DMS114 treated with DMSO at 0.1 percent for 48 hours (cell line): ENCODE results near the gene ADAMTS17.

Experiments
- DNase-seq: peaks from one replicate; lab custom pipeline; 2025; ENCODE audit not compliant: unreplicated experiment; lab: John Stamatoyannopoulos, UW

The ADAMTS17 gene

GRCh38 chr15:100341750-100342560, at the start of gene ADAMTS17:
Gene ADAMTS17, minus strand, starts transcription at chr15:100341975. Its CDS starts 76 bp downstream, at chr15:100341899.
- DNase-seq = peak; percentile 97

GRCh38 chr15:100385300-100386050, 43.7 kb upstream of the ADAMTS17 start:
- no peak for DNase-seq

GRCh38 chr15:100384108-100384410, 42.3 kb upstream of the ADAMTS17 start:
- no peak for DNase-seq

GRCh38 chr15:100383302-100384107, 41.7 kb upstream of the ADAMTS17 start:
- DNase-seq = peak; percentile 63

- no peak for DNase-seq
Observed at GRCh38 chr15:100373942-100374341, 32.2 kb upstream of the ADAMTS17 start.

DNA sequence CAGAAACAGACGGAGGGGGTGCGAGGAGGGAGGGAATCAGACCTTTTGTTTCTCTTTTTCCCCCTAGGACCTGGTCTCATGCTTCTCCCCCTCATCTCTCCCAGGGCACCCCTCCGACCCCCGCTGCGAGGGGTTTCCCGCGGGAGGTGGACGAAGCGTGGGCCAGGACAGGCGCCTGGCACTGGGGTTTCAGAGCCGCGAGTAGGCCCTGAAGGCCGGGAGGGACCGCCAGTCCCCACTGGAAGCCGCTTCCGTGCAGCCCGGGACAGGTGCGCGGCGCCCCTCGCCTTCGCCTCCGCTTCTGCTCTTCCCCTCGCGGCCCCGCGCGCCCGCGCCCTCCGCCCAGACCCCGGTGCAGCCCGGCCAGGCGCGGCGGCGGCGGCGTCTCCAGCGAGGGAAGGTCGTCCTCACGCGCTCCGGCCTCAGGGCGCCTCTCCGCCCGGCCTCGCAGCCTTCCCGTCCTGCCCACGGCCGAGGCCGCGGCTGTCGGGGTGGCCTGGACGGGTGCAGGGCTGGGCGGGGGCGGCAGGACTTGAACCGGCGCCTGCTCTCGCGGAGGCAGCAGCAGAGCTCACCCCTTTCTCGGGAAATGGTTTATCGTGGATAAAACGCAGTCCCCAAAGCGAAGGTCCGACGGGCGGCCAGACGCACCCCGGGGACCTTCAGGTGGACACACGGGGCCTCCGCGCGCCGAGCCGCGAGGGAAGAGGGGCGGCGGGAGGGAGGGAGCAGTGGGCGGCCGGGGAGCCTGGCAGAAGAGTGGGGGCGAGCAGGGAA, 31.5 kb upstream of the ADAMTS17 start:
- DNase-seq = no peak

DNA sequence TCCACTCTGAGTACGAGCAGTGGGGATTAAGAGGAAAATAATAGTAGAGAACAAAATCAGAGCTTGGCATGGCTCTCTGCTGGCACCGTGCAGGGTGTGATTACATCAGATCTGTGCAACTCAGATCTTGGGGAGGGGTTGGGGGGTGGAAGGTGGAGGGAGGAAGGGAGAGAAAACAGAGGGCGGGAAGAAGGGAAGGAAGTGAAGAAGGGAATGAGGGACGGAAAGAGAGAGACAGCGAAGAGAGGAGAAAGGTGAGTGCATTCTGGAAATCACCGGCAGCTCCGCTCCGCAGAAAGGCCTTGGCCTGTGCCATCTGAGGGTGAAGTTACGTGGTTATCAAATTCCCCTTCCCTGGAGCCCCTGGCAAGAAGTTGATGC, 31.0 kb upstream of the ADAMTS17 start:
- no peak for DNase-seq

- DNase-seq = no peak
Observed at GRCh38 chr15:100355342-100355741, 13.6 kb upstream of the ADAMTS17 start.

DNA sequence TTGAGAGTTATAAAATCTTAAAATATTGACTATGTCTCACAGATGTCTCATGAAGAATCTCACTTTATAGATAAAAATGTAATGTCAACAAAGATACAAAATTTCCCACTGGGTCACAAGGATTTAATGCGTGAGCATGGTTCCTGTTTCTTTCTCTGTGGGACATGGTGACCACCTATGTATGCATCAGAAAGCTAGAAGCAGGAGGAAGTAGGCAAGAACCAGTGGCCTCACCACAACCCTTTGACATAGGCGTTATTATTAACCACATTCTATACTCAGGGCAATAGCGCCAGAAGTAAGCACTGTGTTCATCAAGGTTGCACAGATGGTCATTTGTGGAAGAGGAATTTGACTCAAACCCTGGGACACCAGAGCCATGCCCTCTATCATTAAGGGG, 11.7 kb upstream of the ADAMTS17 start:
- DNase-seq = no peak

DNA sequence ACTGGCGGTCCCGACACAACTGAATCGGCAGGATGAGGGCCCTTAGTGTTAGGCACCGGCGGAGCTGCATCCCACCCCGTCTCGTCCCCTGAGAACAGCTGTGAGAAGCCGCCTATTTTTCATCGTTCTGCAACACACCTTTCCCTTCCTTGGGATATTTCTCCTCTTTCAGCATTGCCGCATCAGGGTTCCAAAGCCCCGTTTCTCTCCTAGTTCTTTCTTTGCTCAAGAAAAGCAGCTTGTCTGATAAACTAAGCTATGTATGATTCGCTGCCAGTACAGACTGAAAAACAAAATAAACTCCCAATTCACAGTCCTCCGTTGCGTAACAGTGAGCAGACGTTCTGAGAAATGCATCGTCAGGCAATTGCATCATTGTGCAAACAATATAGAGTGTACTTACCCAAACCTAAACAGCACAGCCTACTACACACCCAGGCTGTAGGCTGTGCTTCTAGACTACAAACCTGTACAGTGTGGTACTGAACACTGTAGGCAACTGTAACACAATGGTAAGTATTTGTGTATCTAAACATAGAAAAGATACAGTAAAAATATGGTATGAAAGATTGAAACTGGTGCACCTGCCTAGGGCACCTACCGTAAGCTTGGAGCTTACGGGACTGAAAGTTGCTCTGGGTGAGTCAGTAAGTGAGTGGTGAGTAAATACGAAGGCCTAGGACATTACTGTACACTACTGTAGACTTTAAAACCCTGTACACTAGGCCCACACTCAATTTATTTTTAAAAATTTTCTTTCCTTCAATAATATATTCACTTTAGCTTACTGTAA, 8.9 kb upstream of the ADAMTS17 start:
- DNase-seq = no peak

DNA sequence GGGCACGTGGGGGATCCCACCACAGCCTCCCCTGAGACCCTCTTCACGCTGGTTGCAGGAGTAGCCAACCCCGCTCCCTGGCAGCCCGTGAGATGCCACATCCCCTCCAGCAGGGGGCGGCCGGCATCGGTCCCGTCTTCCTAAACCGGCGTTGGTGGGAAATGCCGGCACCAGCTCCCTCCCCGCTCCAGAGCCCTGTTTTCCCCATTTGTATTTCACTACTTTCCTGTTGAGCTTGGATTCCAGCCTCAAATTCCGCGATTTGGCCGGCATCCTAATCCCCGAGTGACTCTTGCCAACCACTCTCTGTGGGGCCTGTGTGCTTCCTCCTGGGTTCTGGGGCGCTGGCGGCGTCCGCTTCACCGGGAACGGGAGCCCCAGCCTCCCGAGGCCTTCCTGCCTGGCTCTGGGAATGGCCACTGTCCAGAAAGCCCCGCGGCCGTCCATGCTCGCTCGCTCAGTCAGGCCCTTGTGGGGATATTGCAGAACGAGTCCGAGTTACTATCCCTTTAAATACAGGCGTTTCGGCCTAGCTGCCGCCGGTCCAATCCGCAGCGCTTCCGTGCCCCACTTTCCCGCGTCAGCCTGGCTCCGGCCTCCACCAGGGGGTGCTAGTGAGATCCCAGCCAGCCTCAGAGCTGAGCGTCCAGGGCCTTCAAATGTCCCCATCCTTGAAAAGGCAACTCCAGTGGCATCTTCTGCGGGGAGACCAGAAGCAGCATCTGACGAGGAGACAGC, 8.1 kb upstream of the ADAMTS17 start:
- DNase-seq = peak; percentile 93

DNA sequence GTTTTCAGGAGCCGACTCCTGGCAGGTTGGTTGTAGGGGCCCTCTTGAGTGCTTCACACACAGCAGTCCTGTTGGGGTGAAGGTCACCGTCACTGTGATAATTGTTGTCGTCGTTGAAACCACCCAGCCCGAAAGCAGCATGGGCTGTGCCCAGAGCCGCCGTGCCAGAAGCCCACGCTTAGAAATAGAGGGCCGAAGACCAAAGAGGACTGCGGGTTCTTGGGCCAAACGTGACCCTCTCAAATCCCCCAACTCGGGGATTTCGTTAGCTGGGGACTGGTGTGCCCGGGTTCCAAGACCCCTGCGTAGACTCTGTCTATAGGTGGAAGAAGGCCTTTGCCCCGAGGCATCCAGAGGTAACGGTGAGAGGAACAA, 7.5 kb upstream of the ADAMTS17 start:
- DNase-seq = no peak

DNA sequence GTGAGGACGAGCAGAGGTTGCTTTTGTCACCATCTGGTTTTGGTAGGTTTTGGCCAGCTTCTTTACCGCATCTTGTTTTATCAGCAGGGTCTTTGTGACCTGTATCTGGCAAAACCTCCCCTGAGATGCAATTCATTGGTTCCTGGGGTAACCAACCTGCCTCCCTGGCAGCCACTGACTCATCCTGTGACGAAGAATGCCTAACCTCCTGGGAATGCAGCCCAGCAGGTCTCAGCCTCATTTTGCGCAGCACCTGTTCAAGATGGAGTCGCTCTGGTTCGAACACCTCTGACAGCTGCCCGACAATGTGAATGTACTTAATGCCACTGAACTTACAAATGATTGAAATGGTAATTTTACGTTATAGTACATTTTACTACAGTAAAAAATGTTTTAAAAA, 6.8 kb upstream of the ADAMTS17 start:
- DNase-seq = no peak

GRCh38 chr15:100346866-100347512, 5.2 kb upstream of the ADAMTS17 start:
- no peak for DNase-seq

- no peak for DNase-seq
Observed at GRCh38 chr15:100345438-100345837, 3.7 kb upstream of the ADAMTS17 start.

- no peak for DNase-seq
Observed at GRCh38 chr15:100343251-100343650, 1.5 kb upstream of the ADAMTS17 start.

- no peak for DNase-seq
Observed at GRCh38 chr15:100341239-100341749, 481 bp downstream of the ADAMTS17 start.

GRCh38 chr15:100340721-100341238, 995 bp downstream of the ADAMTS17 start:
- DNase-seq = no peak

DNA sequence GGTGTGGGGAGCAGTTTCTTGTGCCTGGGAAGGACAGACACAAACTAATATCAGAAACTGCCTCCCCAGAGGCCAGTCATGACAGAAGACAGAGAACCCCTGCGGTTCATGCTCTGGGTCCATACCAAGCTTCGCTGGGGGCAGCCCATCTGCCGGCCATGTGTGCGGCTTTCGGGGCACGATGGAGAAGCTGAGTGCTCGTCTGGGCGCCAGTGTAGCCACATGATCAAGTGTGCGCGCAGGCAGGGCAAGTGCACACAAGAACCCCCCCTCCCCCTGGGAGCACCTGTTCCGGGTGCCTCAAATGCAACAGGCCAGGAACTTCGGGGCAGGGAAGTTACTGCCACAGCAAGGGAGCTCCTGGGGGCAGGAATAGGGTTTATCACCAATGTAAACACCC, 1.8 kb downstream of the ADAMTS17 start:
- DNase-seq = no peak
